CD4-positive, CD25-positive, alpha-beta regulatory T cell (primary cell): ENCODE data around the gene DNAJC7. TPM values are rescaled to one million over a fixed set of nuclear protein-coding genes. Genes with fewer than 3 reads are reported as not detected.
"Not testable (repeated sequence)": the region's sequence is repeated elsewhere in the genome, so short reads cannot be mapped to it uniquely, and the experiment has no call there.

Source experiments
- ATAC-seq, 2 donors: fragments of 150-1000 bp; cut with Tn5 transposase; one replicate each; pipeline ENCODE4 v1.10.0; 2021; ENCODE audit warnings: low read depth in 2 of 2, moderate number of reproducible peaks in 2 of 2, moderate library complexity in 1 of 2
- DNase-seq, 3 donors: peaks; one replicate each; pipeline versions ENCODE4 v3.0.0 to v3.0.0-alpha.2; 2012 to 2022; ENCODE audit warnings: mixed read lengths in 1 of 3
- H3K27ac ChIP-seq: one replicate; pipeline ENCODE4 v1.7.0; 2013; ENCODE audit warnings: mild to moderate bottlenecking, low read length; ENCODE audit not compliant: insufficient read depth, poor library complexity, severe bottlenecking
- H3K27me3 ChIP-seq: one replicate; pipeline ENCODE4 v1.7.0; 2013; ENCODE audit warnings: low read length; ENCODE audit not compliant: control insufficient read depth, insufficient read depth
- H3K36me3 ChIP-seq: one replicate; pipeline ENCODE4 v1.7.0; 2013; ENCODE audit warnings: mild to moderate bottlenecking, low read length, moderate library complexity; ENCODE audit not compliant: control insufficient read depth, insufficient read depth
- H3K4me1 ChIP-seq: 2 replicates; pipeline ENCODE4 v1.7.0; 2013; ENCODE audit warnings: mild to moderate bottlenecking, low read length; ENCODE audit not compliant: insufficient read depth, control insufficient read depth, poor library complexity, severe bottlenecking
- H3K4me3 ChIP-seq: one replicate; pipeline ENCODE4 v1.7.0; 2013; ENCODE audit warnings: low read depth, mild to moderate bottlenecking, low read length, moderate library complexity
- H3K9me3 ChIP-seq, 2 experiments: 1 replicate in 1 of 2; 2 replicates in 1 of 2; pipeline ENCODE4 v1.7.0; 2013; ENCODE audit warnings: low read length in 2 of 2, mild to moderate bottlenecking in 1 of 2, moderate library complexity in 1 of 2; ENCODE audit not compliant: control insufficient read depth in 2 of 2
- H3K27ac Mint-ChIP-seq, 3 donors: one replicate each; pipeline ENCODE4 v1.8.0; 2020 to 2022; ENCODE audit warnings: mild to moderate bottlenecking in 3 of 3, mixed read lengths in 3 of 3, moderate library complexity in 2 of 3
- H3K27me3 Mint-ChIP-seq: one replicate; pipeline ENCODE4 v1.8.0; 2022; ENCODE audit warnings: mild to moderate bottlenecking, mixed read lengths
- H3K36me3 Mint-ChIP-seq: one replicate; pipeline ENCODE4 v1.8.0; 2020; ENCODE audit warnings: mixed read lengths
- H3K4me1 Mint-ChIP-seq, 4 donors: one replicate each; pipeline ENCODE4 v1.8.0; 2020 to 2022; ENCODE audit warnings: mixed read lengths in 4 of 4, mild to moderate bottlenecking in 1 of 4
- H3K4me3 Mint-ChIP-seq, 4 donors: one replicate each; pipeline ENCODE4 v1.8.0; 2020 to 2022; ENCODE audit warnings: mild to moderate bottlenecking in 4 of 4, mixed read lengths in 4 of 4, moderate library complexity in 3 of 4
- H3K9me3 Mint-ChIP-seq, 7 donors: one replicate each; pipeline ENCODE4 v1.8.0; 2020 to 2022; ENCODE audit warnings: mixed read lengths in 7 of 7, mild to moderate bottlenecking in 3 of 7, moderate library complexity in 2 of 7
- polyA plus RNA-seq, 4 donors: library from polyadenylated mRNA; unstranded; fragments of 300-500 nt; fragmentation: Illumina TruSeq; gene quantifications; one replicate each; pipeline ENCODE4 v1.2.3, GENCODE V29; 2021
- total RNA-seq: library from RNA; stranded (reverse); gene quantifications from one replicate; pipeline ENCODE4 v1.2.3, GENCODE V29; 2022

The DNAJC7 gene
- total and polyA plus RNA-seq, 5 donors from 2014 or later: 53.3 to 149 (median 75.3) TPM

- H3K4me3 Mint-ChIP-seq: no peak overlapping the region
- no peak for ATAC-seq
- no peaks in the 10 kb centered on the region for H3K27me3 ChIP-seq
These were observed 77.5 kb downstream of the DNAJC7 start for GRCh38 chr17:41939693-41940090.

GRCh38 chr17:41939044-41939692 lies 78.1 kb downstream of the DNAJC7 start:
- no peak overlapping the region for H3K4me3 ChIP-seq
- Mint-ChIP-seq H3K4me1 (no peaks in the 10 kb centered on the region), H3K27ac (no peak overlapping the region), H3K4me3 (no peak overlapping the region), H3K36me3 (no peaks in the 10 kb centered on the region), H3K9me3 (no peaks in the 10 kb centered on the region), H3K27me3 (no peaks in the 10 kb centered on the region)
- no peak for ATAC-seq
- DNase-seq: no peak
- H3K9me3 ChIP-seq: no peaks in the 10 kb centered on the region
- H3K4me1 ChIP-seq: no peaks in the 10 kb centered on the region
- H3K36me3 ChIP-seq: no peaks in the 10 kb centered on the region
- no peaks in the 10 kb centered on the region for H3K27me3 ChIP-seq
- H3K27ac ChIP-seq: no peak overlapping the region

More at GRCh38 chr17:41939693-41940090, 77.5 kb downstream of the DNAJC7 start:
- Mint-ChIP-seq H3K4me1 (no peaks in the 10 kb centered on the region), H3K27me3 (no peaks in the 10 kb centered on the region), H3K27ac (peak overlapping the region in 1 of 3 donors; percentile 52), H3K36me3 (no peaks in the 10 kb centered on the region), H3K9me3 (no peaks in the 10 kb centered on the region)
- Histone ChIP-seq H3K4me1 (no peaks in the 10 kb centered on the region), H3K36me3 (no peaks in the 10 kb centered on the region), H3K27ac (no peak overlapping the region), H3K4me3 (no peak overlapping the region), H3K9me3 (no peaks in the 10 kb centered on the region)
- DNase-seq: no peak

- Histone ChIP-seq H3K4me1 (no peaks in the 10 kb centered on the region), H3K36me3 (no peaks in the 10 kb centered on the region), H3K9me3 (no peaks in the 10 kb centered on the region), H3K27me3 (no peaks in the 10 kb centered on the region), H3K4me3 (no peak overlapping the region), H3K27ac (no peak overlapping the region)
- no peak overlapping the region for H3K4me3 Mint-ChIP-seq
- H3K27ac Mint-ChIP-seq: no peak overlapping the region
- ATAC-seq (no peak), DNase-seq (no peak)
- no peaks in the 10 kb centered on the region for H3K36me3 Mint-ChIP-seq
- no peaks in the 10 kb centered on the region for H3K9me3 Mint-ChIP-seq
- no peaks in the 10 kb centered on the region for H3K4me1 Mint-ChIP-seq
- no peaks in the 10 kb centered on the region for H3K27me3 Mint-ChIP-seq
These were observed 79.0 kb downstream of the DNAJC7 start for GRCh38 chr17:41937970-41938954.

GRCh38 chr17:41935641-41936040 lies 81.6 kb downstream of the DNAJC7 start:
- no peak for ATAC-seq
- Histone ChIP-seq H3K4me1 (peaks cover 7% of the 10 kb centered on the region), H3K36me3 (no peaks in the 10 kb centered on the region), H3K9me3 (no peaks in the 10 kb centered on the region), H3K27me3 (no peaks in the 10 kb centered on the region), H3K27ac (no peak overlapping the region), H3K4me3 (no peak overlapping the region)
- peaks cover 0 to 10% (median 5%) of the 10 kb centered on the region in 4 donors for H3K4me1 Mint-ChIP-seq
- no peaks in the 10 kb centered on the region for H3K9me3 Mint-ChIP-seq
- peaks cover 2% of the 10 kb centered on the region for H3K27me3 Mint-ChIP-seq
- H3K27ac Mint-ChIP-seq: no peak overlapping the region
- no peaks in the 10 kb centered on the region for H3K36me3 Mint-ChIP-seq
- DNase-seq: no peak
- no peak overlapping the region for H3K4me3 Mint-ChIP-seq

- no peaks in the 10 kb centered on the region for H3K9me3 Mint-ChIP-seq
These were observed 84.3 kb downstream of the DNAJC7 start for GRCh38 chr17:41932816-41933389.

GRCh38 chr17:41931715-41932114 lies 85.5 kb downstream of the DNAJC7 start:
- H3K4me3 ChIP-seq, H3K36me3 Mint-ChIP-seq, H3K27me3 ChIP-seq, H3K9me3 ChIP-seq, H3K27ac ChIP-seq, H3K27me3 Mint-ChIP-seq, H3K36me3 ChIP-seq, H3K9me3 Mint-ChIP-seq, ATAC-seq, DNase-seq: not testable (repeated sequence)
- Mint-ChIP-seq H3K4me1 (peaks cover 11 to 29% (median 18%) of the 10 kb centered on the region in 4 donors), H3K27ac (peak overlapping the region in 1 of 3 donors; percentile 98), H3K4me3 (peak overlapping the region in 3 of 4 donors; percentile 15 to 41 (median 30))
- H3K4me1 ChIP-seq: peaks cover 24% of the 10 kb centered on the region

More at GRCh38 chr17:41932816-41933389, 84.3 kb downstream of the DNAJC7 start:
- Mint-ChIP-seq H3K4me1 (peaks cover 11 to 29% (median 18%) of the 10 kb centered on the region in 4 donors), H3K27me3 (peaks cover 5% of the 10 kb centered on the region), H3K4me3 (no peak overlapping the region), H3K27ac (peak overlapping the region in 1 of 3 donors; percentile 64), H3K36me3 (no peaks in the 10 kb centered on the region)
- no peak for ATAC-seq
- no peak overlapping the region for H3K4me3 ChIP-seq
- no peaks in the 10 kb centered on the region for H3K27me3 ChIP-seq
- H3K27ac ChIP-seq: peak overlapping the region; percentile 20
- DNase-seq: peak in 1 of 3 donors; percentile 76
- no peaks in the 10 kb centered on the region for H3K9me3 ChIP-seq
- H3K4me1 ChIP-seq: peaks cover 24% of the 10 kb centered on the region
- H3K36me3 ChIP-seq: no peaks in the 10 kb centered on the region

GRCh38 chr17:41930833-41931156 lies 86.4 kb downstream of the DNAJC7 start:
- Histone ChIP-seq H3K27ac (peak overlapping the region; percentile 92), H3K4me3 (peak overlapping the region; percentile 97), H3K4me1 (peaks cover 24% of the 10 kb centered on the region)
- ATAC-seq (peak; percentile 38 to 47), DNase-seq (peak in 1 of 3 donors; percentile 8)
- H3K27me3 Mint-ChIP-seq, H3K36me3 Mint-ChIP-seq, H3K27me3 ChIP-seq, H3K9me3 Mint-ChIP-seq, H3K36me3 ChIP-seq, H3K9me3 ChIP-seq: not testable (repeated sequence)
- Mint-ChIP-seq H3K27ac (peak overlapping the region; percentile 95 to 98 (median 96)), H3K4me3 (peak overlapping the region; percentile 91 to 96 (median 95)), H3K4me1 (peaks cover 11 to 29% (median 18%) of the 10 kb centered on the region in 4 donors)
